ENCODE measurements around the gene GALK2. TPM values are rescaled to one million over a fixed set of nuclear protein-coding genes. Genes with fewer than 3 reads are reported as not detected.

The GALK2 gene
- 17.8 to 25.7 TPM (median 21.5 TPM) in 5 replicates for total RNA-seq (2022; extraction: Qiagen RNA extraction)

DNA sequence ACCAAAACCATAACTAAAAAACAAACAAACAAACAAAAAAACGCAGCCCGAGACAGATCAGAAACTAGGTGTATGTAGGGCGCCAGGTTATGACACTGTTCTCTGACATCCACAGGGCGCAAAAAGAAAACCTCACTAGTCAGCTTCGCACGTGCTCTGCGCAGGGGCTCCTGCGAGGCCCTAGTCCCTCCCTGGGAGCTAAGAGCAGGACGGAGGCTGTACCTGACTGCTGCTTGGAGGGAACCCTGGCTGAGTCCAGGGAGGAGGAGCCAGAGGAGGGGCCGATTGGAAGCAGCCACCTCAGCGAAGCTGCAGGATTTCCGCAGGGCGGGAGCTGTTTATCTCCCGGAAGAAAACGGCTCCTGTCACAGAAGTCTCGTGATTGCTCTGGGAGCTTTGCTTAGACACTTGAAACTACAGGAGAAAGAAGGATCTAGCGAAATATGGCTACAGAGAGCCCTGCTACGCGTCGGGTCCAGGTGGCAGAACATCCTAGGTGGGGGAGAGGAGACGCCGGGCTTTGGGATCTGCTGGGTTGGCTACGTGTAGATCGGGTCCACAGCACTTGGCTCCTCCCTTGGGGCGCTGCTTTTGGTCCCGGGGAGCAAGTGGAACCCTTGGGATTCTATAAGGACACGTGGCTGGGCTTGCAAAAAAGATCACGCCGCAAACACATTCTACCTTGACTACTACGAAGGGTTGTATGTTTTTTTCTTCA lies at the start of gene GALK2:
GALK2 (plus strand) TSS at position 368 of the 718 bp plus-strand sequence; CDS start at position 444, 76 bp downstream.

GRCh38 chr15:49155110-49155833 lies 14.8 kb upstream of the GALK2 start, which contains the start of gene COPS2:
Gene COPS2 (minus strand): TSS chr15:49155599. CDS start chr15:49155578, 21 bp downstream.

Other genes with a start within 250 kb of the GALK2 start
- gene SHC4, start 206.3 kb upstream of the GALK2 start, total RNA-seq (2022; extraction: Qiagen RNA extraction) = 0.61 to 1.2 TPM (median 0.77 TPM) in 5 replicates
- 5.7 to 9.2 TPM (median 7.9 TPM) in 5 replicates for gene SECISBP2L, start 123.8 kb upstream of the GALK2 start, total RNA-seq (2022; extraction: Qiagen RNA extraction)
- gene COPS2, start 14.6 kb upstream of the GALK2 start, total RNA-seq (2022; extraction: Qiagen RNA extraction) = 52.7 to 98.2 TPM (median 55.7 TPM) in 5 replicates

Data from A549 treated with AZD2906 at 1 μM for 4 hours (cell line).